Neural progenitor cell (in vitro differentiated cells): ENCODE data around the gene WDR33. TPM values are rescaled to one million over a fixed set of nuclear protein-coding genes. Genes with fewer than 3 reads are reported as not detected.
"Not testable (repeated sequence)": the region's sequence is repeated elsewhere in the genome, so short reads cannot be mapped to it uniquely, and the experiment has no call there.

Source experiments
- DNase-seq: peaks from one replicate; pipeline ENCODE4 v3.0.0-alpha.2; 2016; ENCODE audit warnings: low spot score
- H2AFZ ChIP-seq: fragments of 200-600 bp; sonication (generic); replicated peaks from 2 replicates; pipeline ENCODE4 v1.6.1; 2016; ENCODE audit warnings: antibody characterized with exemption
- H3F3A ChIP-seq: fragments of 200-600 bp; sonication (generic); 2 replicates; pipeline ENCODE4 v1.6.1; 2016; ENCODE audit warnings: antibody characterized with exemption, low read depth
- H3K27ac ChIP-seq: fragments of 200-600 bp; sonication (generic); 2 replicates; pipeline ENCODE4 v1.5.1; 2016; ENCODE audit warnings: mild to moderate bottlenecking
- H3K27me3 ChIP-seq: fragments of 200-600 bp; sonication (generic); 2 replicates; pipeline ENCODE4 v1.6.1; 2016; ENCODE audit warnings: mild to moderate bottlenecking, moderate library complexity
- H3K36me3 ChIP-seq: fragments of 200-600 bp; sonication (generic); 2 replicates; pipeline ENCODE4 v1.5.1; 2016
- H3K4me1 ChIP-seq: fragments of 200-600 bp; sonication (generic); 2 replicates; pipeline ENCODE4 v1.6.1; 2016; ENCODE audit warnings: mixed run types
- H3K4me2 ChIP-seq: fragments of 200-600 bp; sonication (generic); 2 replicates; pipeline ENCODE4 v1.6.1; 2016
- H3K4me3 ChIP-seq: fragments of 200-600 bp; sonication (generic); 2 replicates; pipeline ENCODE4 v1.5.1; 2016
- H3K79me2 ChIP-seq: fragments of 200-600 bp; sonication (generic); 2 replicates; pipeline ENCODE4 v1.6.1; 2016; ENCODE audit warnings: low read depth
- H3K9ac ChIP-seq: fragments of 200-600 bp; sonication (generic); 2 replicates; pipeline ENCODE4 v1.6.1; 2016
- H3K9me3 ChIP-seq: fragments of 200-600 bp; sonication (generic); 2 replicates; pipeline ENCODE4 v1.5.1; 2016; ENCODE audit warnings: low read depth
- H4K20me1 ChIP-seq: fragments of 200-600 bp; sonication (generic); 2 replicates; pipeline ENCODE4 v1.6.1; 2016; ENCODE audit warnings: low read depth
- H3K27ac Mint-ChIP-seq: 3 replicates; pipeline ENCODE4 v1.8.0; 2021; ENCODE audit warnings: mixed read lengths
- H3K27me3 Mint-ChIP-seq: 2 replicates; pipeline ENCODE4 v1.8.0; 2022; ENCODE audit warnings: low read depth, mild to moderate bottlenecking, inconsistent platforms, moderate library complexity, mixed read lengths; ENCODE audit not compliant: insufficient read depth
- H3K36me3 Mint-ChIP-seq: 3 replicates; pipeline ENCODE4 v1.8.0; 2021; ENCODE audit warnings: mixed read lengths
- H3K4me1 Mint-ChIP-seq: 3 replicates; pipeline ENCODE4 v1.8.0; 2021; ENCODE audit warnings: mixed read lengths
- H3K4me3 Mint-ChIP-seq: 3 replicates; pipeline ENCODE4 v1.8.0; 2021; ENCODE audit warnings: mild to moderate bottlenecking, moderate library complexity, mixed read lengths
- H3K9me3 Mint-ChIP-seq: 3 replicates; pipeline ENCODE4 v1.8.0; 2020; ENCODE audit warnings: mixed read lengths
- EZH2 ChIP-seq: fragments of 200-600 bp; sonication (generic); IDR thresholded peaks from 2 replicates; pipeline ENCODE4 v1.6.1; 2017; ENCODE audit warnings: antibody characterized with exemption, mild to moderate bottlenecking, moderate library complexity
- EZH2phosphoT487 ChIP-seq: fragments of 200-600 bp; sonication (generic); IDR thresholded peaks from 2 replicates; pipeline ENCODE4 v1.6.1; 2017; ENCODE audit warnings: antibody characterized with exemption
- total RNA-seq: library from RNA; depleted of rRNA; stranded (reverse); fragments of >200 nt; gene quantifications from 2 replicates; pipeline ENCODE4 v1.2.3, GENCODE V29; 2015; ENCODE audit warnings: low replicate concordance
- TF ChIP-seq, protein P1 (sequence below): fragments of 200-600 bp; sonication (generic); IDR thresholded peaks from 2 replicates; pipeline ENCODE4 v1.5.1; 2017; ENCODE audit warnings: antibody characterized with exemption, mild to moderate bottlenecking

The WDR33 gene
- total RNA-seq, 1 donor from 2014 or later: 83.4 TPM

DNA sequence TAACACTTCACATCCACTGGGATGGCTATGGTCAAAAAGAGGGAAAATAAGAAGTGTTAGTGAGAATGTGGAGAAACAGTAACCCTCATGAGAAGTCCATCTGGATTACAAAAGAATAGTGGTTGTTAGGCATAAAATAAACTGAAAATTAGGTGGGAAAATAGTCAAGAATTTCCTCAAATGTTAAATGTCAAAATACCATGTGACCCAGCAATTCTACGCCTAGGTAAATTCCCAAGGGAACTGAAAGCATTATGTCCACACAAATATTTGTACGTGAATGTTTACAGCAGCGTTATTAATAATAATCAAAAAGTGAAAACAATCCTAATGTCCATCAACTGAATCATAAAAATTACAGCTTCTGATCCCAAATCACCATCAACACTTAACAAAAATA, 11.0 kb downstream of the WDR33 start:
- Mint-ChIP-seq H3K27me3 (no peaks in the 10 kb centered on the region), H3K9me3 (peaks cover 28% of the 10 kb centered on the region), H3K27ac (no peak overlapping the region), H3K36me3 (peaks cover 42% of the 10 kb centered on the region), H3K4me3 (no peak overlapping the region), H3K4me1 (no peaks in the 10 kb centered on the region)
- no peak for DNase-seq
- H3K9me3 ChIP-seq: no peaks in the 10 kb centered on the region
- H3K27ac ChIP-seq: no peak overlapping the region
- H3K9ac ChIP-seq: no peak overlapping the region
- no peak overlapping the region for H3K4me2 ChIP-seq
- no peaks in the 10 kb centered on the region for H3F3A ChIP-seq
- H3K4me3 ChIP-seq: no peak overlapping the region
- TF ChIP-seq EZH2 (no peak), EZH2phosphoT487 (no peak)
- TF ChIP-seq, protein P1, sequence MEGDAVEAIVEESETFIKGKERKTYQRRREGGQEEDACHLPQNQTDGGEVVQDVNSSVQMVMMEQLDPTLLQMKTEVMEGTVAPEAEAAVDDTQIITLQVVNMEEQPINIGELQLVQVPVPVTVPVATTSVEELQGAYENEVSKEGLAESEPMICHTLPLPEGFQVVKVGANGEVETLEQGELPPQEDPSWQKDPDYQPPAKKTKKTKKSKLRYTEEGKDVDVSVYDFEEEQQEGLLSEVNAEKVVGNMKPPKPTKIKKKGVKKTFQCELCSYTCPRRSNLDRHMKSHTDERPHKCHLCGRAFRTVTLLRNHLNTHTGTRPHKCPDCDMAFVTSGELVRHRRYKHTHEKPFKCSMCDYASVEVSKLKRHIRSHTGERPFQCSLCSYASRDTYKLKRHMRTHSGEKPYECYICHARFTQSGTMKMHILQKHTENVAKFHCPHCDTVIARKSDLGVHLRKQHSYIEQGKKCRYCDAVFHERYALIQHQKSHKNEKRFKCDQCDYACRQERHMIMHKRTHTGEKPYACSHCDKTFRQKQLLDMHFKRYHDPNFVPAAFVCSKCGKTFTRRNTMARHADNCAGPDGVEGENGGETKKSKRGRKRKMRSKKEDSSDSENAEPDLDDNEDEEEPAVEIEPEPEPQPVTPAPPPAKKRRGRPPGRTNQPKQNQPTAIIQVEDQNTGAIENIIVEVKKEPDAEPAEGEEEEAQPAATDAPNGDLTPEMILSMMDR: no peak
- no peaks in the 10 kb centered on the region for H3K27me3 ChIP-seq
- H3K36me3 ChIP-seq: no peaks in the 10 kb centered on the region
- H3K4me1 ChIP-seq: no peaks in the 10 kb centered on the region
- peaks cover 68% of the 10 kb centered on the region for H4K20me1 ChIP-seq
- no peak overlapping the region for H2AFZ ChIP-seq
- H3K79me2 ChIP-seq: peaks cover 100% of the 10 kb centered on the region

DNA sequence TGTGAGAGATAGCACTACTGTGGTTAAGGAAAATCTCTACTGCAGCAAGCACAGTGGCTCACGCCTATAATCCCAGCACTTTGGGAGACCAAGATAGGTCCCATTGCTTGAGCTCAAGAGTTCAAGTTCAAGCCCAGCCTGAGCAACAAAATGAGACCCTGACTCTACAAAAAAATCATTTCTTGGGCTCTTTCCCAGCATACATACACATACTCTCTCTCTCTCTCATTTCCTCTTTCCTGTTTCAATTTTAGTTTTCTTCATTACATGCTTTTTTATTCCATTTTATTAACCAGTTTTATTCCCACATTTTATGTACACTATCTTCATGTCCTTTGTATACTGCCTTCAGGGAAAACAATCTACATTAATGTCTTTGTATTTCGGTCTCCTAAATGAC, 14.6 kb downstream of the WDR33 start:
- Mint-ChIP-seq H3K27ac (no peak overlapping the region), H3K36me3 (peaks cover 51% of the 10 kb centered on the region), H3K4me1 (no peaks in the 10 kb centered on the region), H3K27me3 (no peaks in the 10 kb centered on the region), H3K4me3 (no peak overlapping the region), H3K9me3 (peaks cover 38% of the 10 kb centered on the region)
- peaks cover 100% of the 10 kb centered on the region for H3K79me2 ChIP-seq
- no peak for DNase-seq
- no peak overlapping the region for H3K27ac ChIP-seq
- H3K4me2 ChIP-seq: no peak overlapping the region
- no peak overlapping the region for H2AFZ ChIP-seq
- H4K20me1 ChIP-seq: peaks cover 46% of the 10 kb centered on the region
- no peak overlapping the region for H3K9ac ChIP-seq
- TF ChIP-seq EZH2phosphoT487: no peak
- TF ChIP-seq, protein P1: no peak
- TF ChIP-seq EZH2: no peak
- H3K27me3 ChIP-seq: no peaks in the 10 kb centered on the region
- H3K4me3 ChIP-seq: no peak overlapping the region
- H3K4me1 ChIP-seq: no peaks in the 10 kb centered on the region
- no peaks in the 10 kb centered on the region for H3K9me3 ChIP-seq
- H3F3A ChIP-seq: no peaks in the 10 kb centered on the region
- no peaks in the 10 kb centered on the region for H3K36me3 ChIP-seq

DNA sequence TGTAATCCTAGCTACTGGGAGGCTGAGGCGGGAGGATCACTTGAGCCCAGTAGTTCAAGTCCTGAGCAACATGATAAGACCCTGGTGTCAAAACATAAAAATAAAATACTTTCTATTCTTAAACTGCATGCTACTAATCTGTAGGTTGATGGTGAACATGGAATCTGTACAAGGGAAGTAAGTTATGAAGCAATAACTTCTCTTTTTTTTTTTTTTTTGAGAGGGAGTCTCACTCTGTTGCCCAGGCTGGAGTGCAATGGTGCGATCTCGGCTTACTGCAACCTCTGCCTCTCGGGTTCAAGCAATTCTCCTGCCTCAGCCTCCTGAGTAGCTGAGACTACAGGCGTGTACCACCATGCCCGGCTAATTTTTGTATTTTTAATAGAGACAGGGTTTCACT, 16.1 kb downstream of the WDR33 start:
- H3K27ac Mint-ChIP-seq, H3K4me3 ChIP-seq, H3K4me1 ChIP-seq, H3K4me3 Mint-ChIP-seq, H3K27me3 ChIP-seq, H3K27me3 Mint-ChIP-seq, H3F3A ChIP-seq, H2AFZ ChIP-seq, H3K36me3 ChIP-seq, H3K9me3 ChIP-seq, DNase-seq, H3K9ac ChIP-seq, H3K4me2 ChIP-seq, H3K4me1 Mint-ChIP-seq, H3K27ac ChIP-seq: not testable (repeated sequence)
- Histone ChIP-seq H3K79me2 (peaks cover 100% of the 10 kb centered on the region), H4K20me1 (peaks cover 33% of the 10 kb centered on the region)
- H3K9me3 Mint-ChIP-seq: peaks cover 47% of the 10 kb centered on the region
- H3K36me3 Mint-ChIP-seq: peaks cover 52% of the 10 kb centered on the region

DNA sequence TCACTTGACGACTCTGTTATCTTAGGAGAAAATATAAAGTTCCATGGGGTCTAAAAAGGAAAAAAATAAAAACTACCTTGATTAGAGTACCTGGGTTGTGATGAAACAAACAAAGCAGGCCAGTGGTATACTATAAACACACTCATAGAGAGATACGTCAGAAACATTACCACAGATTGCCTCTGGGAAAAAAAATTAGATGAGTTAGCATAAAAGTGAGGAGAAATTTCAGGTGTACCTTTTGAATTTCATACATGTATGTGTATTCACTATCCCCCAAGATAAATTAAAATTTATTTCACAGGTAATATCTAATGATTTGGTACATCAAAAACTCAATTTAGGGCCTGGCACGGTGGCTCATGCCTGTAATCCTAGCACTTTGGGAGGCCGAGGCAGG, 18.2 kb downstream of the WDR33 start:
- DNase-seq: no peak
- H3K9me3 ChIP-seq: peaks cover 7% of the 10 kb centered on the region
- Mint-ChIP-seq H3K9me3 (peaks cover 42% of the 10 kb centered on the region), H3K27ac (no peak overlapping the region), H3K27me3 (peaks cover 3% of the 10 kb centered on the region), H3K4me1 (no peaks in the 10 kb centered on the region), H3K36me3 (peaks cover 41% of the 10 kb centered on the region), H3K4me3 (no peak overlapping the region)
- H3K4me2 ChIP-seq: no peak overlapping the region
- no peak overlapping the region for H2AFZ ChIP-seq
- peaks cover 82% of the 10 kb centered on the region for H3K79me2 ChIP-seq
- H4K20me1 ChIP-seq: peaks cover 22% of the 10 kb centered on the region
- no peaks in the 10 kb centered on the region for H3K4me1 ChIP-seq
- H3K27me3 ChIP-seq: no peaks in the 10 kb centered on the region
- H3F3A ChIP-seq: no peaks in the 10 kb centered on the region
- H3K27ac ChIP-seq: no peak overlapping the region
- no peak overlapping the region for H3K9ac ChIP-seq
- peaks cover 8% of the 10 kb centered on the region for H3K36me3 ChIP-seq
- TF ChIP-seq EZH2phosphoT487 (no peak), EZH2 (no peak)
- TF ChIP-seq, protein P1: no peak
- H3K4me3 ChIP-seq: no peak overlapping the region
